Right ventricle myocardium inferior (tissue), 1 donor: ENCODE measurements around the gene HS6ST1. TPM values are rescaled to one million over a fixed set of nuclear protein-coding genes. Genes with fewer than 3 reads are reported as not detected.
A peak's percentile ranks its signal among the peaks of the same experiment; 100 is the strongest.

Source experiments
- ATAC-seq: fragments of 200-7000 bp; cut with Tn5 transposase; one replicate; pipeline ENCODE4 v1.9.1; 2020; ENCODE audit warnings: mild to moderate bottlenecking, moderate library complexity
- DNase-seq: peaks from one replicate; pipeline ENCODE4 v3.0.0; 2021; ENCODE audit errors: missing footprints
- intact Hi-C: fragments of 100-400 bp; cut with DNase I; formaldehyde crosslinking; loops from one replicate; pipeline ENCODE4 v1.11.0; 2022
- total RNA-seq: library from RNA; stranded (reverse); fragmentation: NEBNext Ultra II Directional; extraction: Animal tissue kit (Norgen Biotek cat#: 25700); gene quantifications from one replicate; pipeline ENCODE4 v1.2.1, GENCODE V29; 2021
- donor health status: DM: no; HTN: yes; CAD: no; lungs with severe emphysema.

The HS6ST1 gene
- total RNA-seq, 1 donor from 2014 or later = 34.9 TPM

- no peak for DNase-seq
- ATAC-seq = no peak
- intact Hi-C loops = no loop called here
Measured at GRCh38 chr2:128354726-128355470, 36.2 kb upstream of the HS6ST1 start.

GRCh38 chr2:128354161-128354560 lies 35.5 kb upstream of the HS6ST1 start:
- ATAC-seq (no peak), DNase-seq (no peak)
- intact Hi-C loops = no loop called here

GRCh38 chr2:128350736-128351135 lies 32.1 kb upstream of the HS6ST1 start:
- intact Hi-C loops = no loop called here
- DNase-seq = no peak
- ATAC-seq = no peak

GRCh38 chr2:128348701-128349100 lies 30.0 kb upstream of the HS6ST1 start:
- intact Hi-C loops = loop anchor here (5.0 kb wide), 1 partner anchor 94 kb away; no protein-coding TSS in a partner anchor
- no peak for ATAC-seq
- no peak for DNase-seq

GRCh38 chr2:128347701-128348539 lies 29.3 kb upstream of the HS6ST1 start:
- intact Hi-C loops = loop anchor here (2.0 to 5.0 kb wide), 2 partner anchors 94 to 147 kb away; no protein-coding TSS in a partner anchor

GRCh38 chr2:128347171-128347558 lies 28.5 kb upstream of the HS6ST1 start:
- no peak for ATAC-seq
- intact Hi-C loops = loop anchor here (2.0 to 5.0 kb wide), 2 partner anchors 95 to 148 kb away; no protein-coding TSS in a partner anchor
- DNase-seq = no peak

More at GRCh38 chr2:128347701-128348539, 29.3 kb upstream of the HS6ST1 start:
- ATAC-seq (peak; percentile 96), DNase-seq (peak; percentile 86)

GRCh38 chr2:128346291-128347170 lies 27.9 kb upstream of the HS6ST1 start:
- DNase-seq = no peak

GRCh38 chr2:128345436-128346165 lies 26.9 kb upstream of the HS6ST1 start:
- no peak for DNase-seq
- intact Hi-C loops = loop anchor here (2.0 to 5.0 kb wide), 2 partner anchors 97 to 149 kb away; no protein-coding TSS in a partner anchor
- ATAC-seq = no peak

More at GRCh38 chr2:128346291-128347170, 27.9 kb upstream of the HS6ST1 start:
- intact Hi-C loops = loop anchor here (2.0 to 5.0 kb wide), 2 partner anchors 96 to 148 kb away; no protein-coding TSS in a partner anchor
- no peak for ATAC-seq

GRCh38 chr2:128344101-128344500 lies 25.4 kb upstream of the HS6ST1 start:
- intact Hi-C loops = no loop called here
- ATAC-seq = no peak
- DNase-seq = no peak

- ATAC-seq (no peak), DNase-seq (no peak)
Measured at GRCh38 chr2:128343459-128343858, 24.8 kb upstream of the HS6ST1 start.

GRCh38 chr2:128342550-128342949 lies 23.9 kb upstream of the HS6ST1 start:
- intact Hi-C loops = no loop called here
- no peak for ATAC-seq

More at GRCh38 chr2:128343459-128343858, 24.8 kb upstream of the HS6ST1 start:
- intact Hi-C loops = no loop called here

GRCh38 chr2:128341621-128342020 lies 23.0 kb upstream of the HS6ST1 start:
- intact Hi-C loops = no loop called here
- ATAC-seq (no peak), DNase-seq (no peak)

More at GRCh38 chr2:128342550-128342949, 23.9 kb upstream of the HS6ST1 start:
- no peak for DNase-seq

- DNase-seq (no peak), ATAC-seq (no peak)
- intact Hi-C loops = no loop called here
Measured at GRCh38 chr2:128332091-128332634, 13.5 kb upstream of the HS6ST1 start.

- intact Hi-C loops = no loop called here
- ATAC-seq (no peak), DNase-seq (no peak)
Measured at GRCh38 chr2:128330583-128330982, 11.9 kb upstream of the HS6ST1 start.

GRCh38 chr2:128329607-128330006 lies 10.9 kb upstream of the HS6ST1 start:
- no peak for ATAC-seq
- no peak for DNase-seq
- intact Hi-C loops = loop anchor here (5.0 kb wide), 1 partner anchor 113 kb away; no protein-coding TSS in a partner anchor

GRCh38 chr2:128327180-128327964 lies 8.7 kb upstream of the HS6ST1 start:
- intact Hi-C loops = loop anchor here (5.0 kb wide), 1 partner anchor 115 kb away; no protein-coding TSS in a partner anchor
- DNase-seq = no peak
- no peak for ATAC-seq

- intact Hi-C loops = loop anchor here (5.0 kb wide), 1 partner anchor 116 kb away; no protein-coding TSS in a partner anchor
- DNase-seq = no peak
- ATAC-seq = no peak
Measured at GRCh38 chr2:128326346-128326745, 7.7 kb upstream of the HS6ST1 start.
